ENCODE measurements around the gene TFR2.

The TFR2 gene

GRCh38 chr7:100586266-100587025, 54.9 kb downstream of the TFR2 start, which contains the start of gene FBXO24:
FBXO24 (plus strand) TSS chr7:100586328; CDS start chr7:100586626, 298 bp downstream.
- DNase-seq (ENCODE audit: low read depth in 2 of 2), result peak; percentile 99

GRCh38 chr7:100585511-100586265, 55.7 kb downstream of the TFR2 start, which contains the start of gene LRCH4:
LRCH4 (minus strand) TSS chr7:100586129; CDS start chr7:100586100, 29 bp downstream.
- peak in 1 of 2 experiments; percentile 49 for DNase-seq (ENCODE audit: low read depth in 2 of 2)

GRCh38 chr7:100584683-100585510, 56.5 kb downstream of the TFR2 start:
- DNase-seq (ENCODE audit: low read depth in 2 of 2), result no peak

DNA sequence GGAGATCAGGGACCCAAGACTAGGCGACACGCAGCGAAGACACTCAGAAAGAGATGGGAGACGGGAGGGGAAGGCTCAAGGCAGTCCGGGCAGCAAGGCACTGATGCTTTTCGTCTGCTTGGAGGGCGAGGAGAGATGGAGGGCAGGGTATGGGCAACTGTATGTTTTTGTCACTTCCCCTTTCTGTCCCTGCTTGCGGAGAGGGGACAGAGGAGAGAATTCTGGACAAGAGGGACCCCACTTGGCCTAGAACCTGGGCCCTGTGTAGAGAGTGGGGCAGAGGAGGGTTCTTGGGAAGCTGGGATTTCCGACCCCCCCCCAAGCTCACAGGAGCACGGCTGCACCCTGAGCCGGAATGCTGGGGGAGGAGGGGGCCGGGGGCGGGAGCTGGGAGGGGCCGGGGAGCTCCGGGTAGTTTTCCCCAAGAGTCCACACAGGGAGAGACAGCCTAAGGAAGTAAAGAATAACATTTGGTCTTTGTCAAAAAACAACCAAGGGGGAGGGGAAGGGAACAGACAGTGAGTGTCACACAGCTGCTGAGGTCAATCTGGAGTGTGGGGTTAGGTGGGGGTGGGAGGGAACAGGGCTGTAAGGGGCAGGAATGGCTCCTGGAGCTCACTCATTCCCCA, 57.2 kb downstream of the TFR2 start:
- DNase-seq (ENCODE audit: low read depth in 2 of 2), result no peak

DNA sequence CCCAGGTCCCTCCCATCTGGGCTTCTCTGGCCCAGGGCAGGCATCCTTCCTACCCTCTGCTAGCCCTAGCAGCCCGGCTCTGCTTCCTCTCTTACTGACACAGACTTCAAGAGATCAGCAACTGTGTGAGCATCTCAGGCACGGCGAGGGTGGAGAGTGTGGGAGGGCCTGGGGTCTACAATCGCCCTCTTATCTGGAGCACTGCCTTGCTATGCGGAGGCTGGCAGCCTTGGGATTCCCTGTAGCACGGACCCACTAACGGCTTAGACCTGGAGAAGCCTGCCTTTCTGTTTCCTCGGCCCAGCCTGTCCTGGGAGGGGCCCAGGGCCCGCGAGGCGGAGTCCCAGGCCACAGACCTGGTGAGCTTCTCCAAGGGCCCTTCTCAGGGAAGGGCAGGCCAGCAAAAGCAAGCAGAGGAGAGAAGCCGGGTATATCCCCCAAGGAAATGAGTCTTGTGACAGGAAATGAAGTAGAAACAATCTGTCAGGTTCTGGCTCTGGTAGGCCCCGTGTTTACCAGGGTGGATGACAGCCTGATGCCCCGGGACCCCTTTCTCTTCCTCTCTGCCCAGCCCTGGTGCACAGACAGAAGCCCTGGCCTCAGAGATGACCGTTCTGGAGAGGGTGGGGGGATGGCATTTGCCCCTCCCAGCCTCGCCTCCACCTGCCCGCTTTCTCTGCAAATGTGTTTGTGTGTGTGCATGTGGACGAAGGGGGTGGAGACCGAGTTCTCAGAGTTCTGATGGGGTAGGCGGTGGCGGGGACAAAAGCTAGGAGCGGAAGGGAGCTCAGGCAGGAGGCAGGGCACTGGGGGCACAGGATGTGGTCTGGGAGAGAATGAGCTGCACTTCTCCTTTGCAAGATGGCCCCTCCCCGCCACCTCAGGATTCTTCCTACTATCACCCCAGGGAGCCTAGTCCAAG, 58.0 kb downstream of the TFR2 start:
- peak; percentile 45 to 72 for DNase-seq (ENCODE audit: low read depth in 2 of 2)

GRCh38 chr7:100582650-100583049, 58.7 kb downstream of the TFR2 start:
- DNase-seq (ENCODE audit: low read depth in 2 of 2), result no peak

GRCh38 chr7:100582041-100582579, 59.2 kb downstream of the TFR2 start:
- DNase-seq (ENCODE audit: low read depth in 2 of 2), result no peak

DNA sequence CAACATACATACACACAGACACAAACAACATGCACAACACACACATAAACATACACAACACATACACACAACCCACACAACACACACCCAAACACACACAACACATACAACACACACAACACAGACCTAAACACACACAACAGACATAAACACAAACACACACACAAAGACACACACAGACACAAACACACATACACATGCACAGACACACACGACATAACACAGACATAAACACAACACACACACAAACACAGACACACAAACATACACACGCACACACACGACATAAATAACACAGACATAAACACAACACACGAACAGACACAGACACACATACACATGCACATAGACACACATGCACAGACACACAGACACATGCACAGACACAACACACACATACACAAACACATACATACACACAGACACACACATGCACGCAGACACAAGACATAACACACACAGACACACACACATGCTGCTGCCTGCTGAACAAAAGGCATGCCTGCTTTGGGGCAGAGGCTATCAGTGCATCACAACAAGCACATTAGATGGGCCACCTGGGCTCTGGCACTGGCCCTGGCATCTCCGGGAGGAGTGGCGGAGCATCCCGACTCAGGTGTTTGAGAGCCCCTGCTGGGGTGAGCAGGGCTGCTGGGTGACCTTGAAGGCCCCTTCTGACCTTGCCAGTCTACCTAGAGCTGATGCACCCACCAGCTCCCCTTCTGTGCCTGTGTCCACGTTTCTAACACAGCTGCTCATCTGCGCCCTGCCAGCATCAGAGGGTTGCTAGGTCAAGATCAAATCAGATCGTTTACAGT, 60.7 kb downstream of the TFR2 start:
- DNase-seq (ENCODE audit: low read depth in 2 of 2), result no peak

GRCh38 chr7:100578246-100579183, 62.8 kb downstream of the TFR2 start:
- DNase-seq (ENCODE audit: low read depth in 2 of 2), result no peak

GRCh38 chr7:100577507-100577906, 63.8 kb downstream of the TFR2 start:
- DNase-seq (ENCODE audit: low read depth in 2 of 2), result no peak

- DNase-seq (ENCODE audit: low read depth in 2 of 2), result no peak
These were observed 64.2 kb downstream of the TFR2 start for GRCh38 chr7:100577103-100577502.

GRCh38 chr7:100576384-100576993, 64.9 kb downstream of the TFR2 start:
- no peak for DNase-seq (ENCODE audit: low read depth in 2 of 2)

- no peak for DNase-seq (ENCODE audit: low read depth in 2 of 2)
These were observed 65.5 kb downstream of the TFR2 start for GRCh38 chr7:100575746-100576383.

DNA sequence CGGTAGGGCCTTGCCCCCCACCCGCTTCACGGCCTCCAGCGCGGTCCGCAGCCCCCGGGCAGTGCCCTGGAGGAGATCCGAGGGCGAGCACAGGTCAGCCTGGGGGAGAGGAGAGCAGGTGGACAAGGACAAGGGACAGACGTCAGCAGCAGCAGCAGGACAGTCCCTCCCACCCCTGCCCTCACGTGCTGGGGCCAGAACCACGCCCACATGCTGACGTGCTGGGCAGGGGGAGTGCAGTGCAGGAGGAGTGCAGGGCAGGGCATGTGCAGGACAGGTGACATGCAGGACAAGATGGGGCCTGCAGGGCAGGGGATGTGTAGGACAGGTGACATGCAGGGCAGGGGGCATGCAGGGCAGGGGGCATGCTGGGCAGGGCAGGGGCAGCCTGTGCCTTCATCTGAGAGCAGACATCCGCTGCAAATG, 66.1 kb downstream of the TFR2 start:
- DNase-seq (ENCODE audit: low read depth in 2 of 2), result no peak

DNA sequence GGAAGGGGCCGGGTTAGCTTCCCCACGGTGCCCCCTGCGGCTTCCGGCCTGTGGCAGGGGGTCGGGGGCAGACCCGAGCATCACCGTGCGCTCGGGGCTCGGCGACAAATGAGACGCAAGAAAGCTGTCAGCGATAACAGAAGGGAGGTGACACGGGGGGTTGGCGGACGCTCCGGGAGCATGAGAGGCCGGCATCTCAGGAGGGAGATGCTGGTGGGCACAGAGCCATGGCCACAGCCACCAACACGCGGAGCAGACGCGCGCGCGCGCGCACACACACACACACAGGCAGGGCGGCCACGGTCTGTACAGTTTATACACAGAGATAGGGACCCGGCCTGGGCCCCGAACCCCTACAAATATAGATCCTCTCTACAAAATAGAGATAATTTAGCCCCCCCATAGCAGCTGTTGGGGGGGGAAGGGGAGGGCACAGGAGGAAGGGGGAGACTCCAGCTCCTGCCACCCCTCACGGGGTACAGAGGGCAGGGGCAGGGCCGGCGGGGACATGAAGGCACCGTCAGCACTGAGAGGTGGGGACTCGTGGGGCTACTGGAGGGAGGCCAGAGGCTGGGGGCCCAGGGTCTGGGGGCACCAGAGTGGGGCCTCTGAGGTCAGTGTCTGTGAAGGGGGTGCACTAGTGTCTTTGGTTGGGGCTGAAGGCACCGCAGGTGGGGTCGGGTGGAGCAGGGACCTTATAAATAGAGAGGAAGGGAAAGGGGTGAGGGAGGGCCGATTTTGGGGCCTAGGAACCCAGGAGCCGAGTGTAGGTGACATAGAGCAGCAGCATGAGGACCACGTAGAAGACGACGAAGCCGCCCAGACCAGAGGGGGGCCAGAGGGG, 66.8 kb downstream of the TFR2 start:
- DNase-seq (ENCODE audit: low read depth in 2 of 2), result no peak

DNA sequence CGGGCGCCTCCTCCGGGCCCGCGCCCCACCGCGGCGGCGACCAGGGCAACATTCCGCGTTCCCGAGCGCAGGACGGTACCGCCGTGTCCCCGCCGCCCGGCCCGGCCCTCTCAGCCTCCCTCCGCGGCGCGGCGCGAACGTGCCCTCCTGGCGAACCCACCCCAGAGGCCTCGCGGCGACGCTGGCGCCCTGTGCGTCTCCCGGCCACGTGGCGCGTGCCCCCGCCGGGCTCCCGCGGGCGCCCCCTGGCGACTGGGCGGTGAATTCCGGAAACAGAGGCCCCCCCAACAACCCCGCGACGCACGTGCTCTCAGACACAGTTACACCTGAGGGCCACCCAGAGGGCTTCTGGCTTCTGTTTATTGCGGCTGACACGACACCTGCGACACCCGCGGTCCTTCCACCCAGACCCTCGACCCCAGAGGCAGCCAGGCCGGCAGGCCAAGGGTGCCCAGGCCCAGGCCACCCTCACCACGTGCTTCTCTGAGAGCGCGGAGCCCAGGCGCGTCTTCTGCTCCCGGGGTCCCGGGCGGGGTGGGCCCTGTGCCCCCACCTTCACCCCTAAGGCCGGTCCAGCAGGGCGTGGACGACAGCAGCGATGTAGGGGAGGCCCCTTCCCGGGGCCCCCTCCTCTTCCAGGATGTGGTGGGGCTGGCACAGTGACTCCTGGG, 67.5 kb downstream of the TFR2 start, which contains the start of gene SAP25:
TSS of gene SAP25 (minus strand) at position 210 of the 671 bp plus-strand sequence. CDS start at position 52, 158 bp downstream.
- no peak for DNase-seq (ENCODE audit: low read depth in 2 of 2)

All from stimulated activated CD4-positive, alpha-beta T cell treated with anti-CD3 and anti-CD28 coated beads, Interleukin-12 subunit alpha, Interleukin-12 subunit beta, amount 100 ng/mL, for 24 hours (primary cell).